DND-41 (cell line): Measurements from ENCODE around the gene SNX17.

Experiments
- ATAC-seq: fragments of 200-7000 bp; cut with Tn5 transposase; 3 replicates; pipeline ENCODE4 v1.9.1; 2021; ENCODE audit warnings: low read depth; ENCODE audit not compliant: insufficient read depth
- DNase-seq: peaks from one replicate; pipeline ENCODE4 v3.0.0-alpha.2; 2020
- H2AFZ ChIP-seq: 2 replicates; pipeline ENCODE4 v1.6.0; 2012; ENCODE audit warnings: low read depth, low read length
- H3K27ac ChIP-seq: 2 replicates; pipeline ENCODE4 v1.5.1; 2012; ENCODE audit warnings: low read length, inconsistent platforms
- H3K27me3 ChIP-seq: fragments of 200-600 bp; sonication (generic); 2 replicates; pipeline ENCODE4 v1.6.0; 2012; ENCODE audit warnings: low read length, mild to moderate bottlenecking, inconsistent platforms; ENCODE audit not compliant: insufficient read depth, poor library complexity
- H3K36me3 ChIP-seq: 2 replicates; pipeline ENCODE4 v1.5.1; 2012; ENCODE audit warnings: low read length, inconsistent platforms; ENCODE audit not compliant: insufficient read depth
- H3K4me1 ChIP-seq: 2 replicates; pipeline ENCODE4 v1.5.1; 2012; ENCODE audit warnings: mild to moderate bottlenecking, low read length; ENCODE audit not compliant: insufficient read depth
- H3K4me2 ChIP-seq: 2 replicates; pipeline ENCODE4 v1.6.0; 2012; ENCODE audit warnings: mild to moderate bottlenecking, moderate library complexity, low read length, inconsistent platforms; ENCODE audit not compliant: insufficient read depth
- H3K4me3 ChIP-seq, 2 experiments: fragments of 200-600 bp in 1 of 2; shearing (Covaris generic) in 1 of 2; 2 replicates each; pipeline ENCODE4 v1.5.1; 2012 to 2016; ENCODE audit warnings: inconsistent platforms in 2 of 2, low read length in 2 of 2, mild to moderate bottlenecking in 2 of 2, low read depth in 1 of 2, moderate library complexity in 1 of 2
- H3K79me2 ChIP-seq: 2 replicates; pipeline ENCODE4 v1.6.0; 2012; ENCODE audit warnings: low read length, inconsistent platforms; ENCODE audit not compliant: insufficient read depth
- H3K9ac ChIP-seq: 2 replicates; pipeline ENCODE4 v1.6.0; 2012; ENCODE audit warnings: low read depth, mild to moderate bottlenecking, inconsistent platforms, low read length, moderate library complexity
- H3K9me3 ChIP-seq: 2 replicates; pipeline ENCODE4 v1.5.1; 2012; ENCODE audit warnings: low read length, moderate library complexity, mild to moderate bottlenecking, inconsistent platforms; ENCODE audit not compliant: insufficient read depth, severe bottlenecking
- H4K20me1 ChIP-seq: 2 replicates; pipeline ENCODE4 v1.6.0; 2012; ENCODE audit warnings: low read length; ENCODE audit not compliant: insufficient read depth
- EZH2 ChIP-seq: IDR thresholded peaks from 3 replicates; pipeline ENCODE4 v1.6.1; 2012; ENCODE audit warnings: borderline replicate concordance, low read depth, mild to moderate bottlenecking, moderate library complexity, low read length, inconsistent platforms; ENCODE audit not compliant: severe bottlenecking
- TF ChIP-seq, protein P1 (sequence below): IDR thresholded peaks from 2 replicates; pipeline ENCODE4 v1.5.1; 2012; ENCODE audit warnings: borderline replicate concordance, low read length, moderate library complexity, mild to moderate bottlenecking; ENCODE audit not compliant: poor library complexity, severe bottlenecking; ENCODE audit errors: extremely low read depth

Gene SNX17

DNA sequence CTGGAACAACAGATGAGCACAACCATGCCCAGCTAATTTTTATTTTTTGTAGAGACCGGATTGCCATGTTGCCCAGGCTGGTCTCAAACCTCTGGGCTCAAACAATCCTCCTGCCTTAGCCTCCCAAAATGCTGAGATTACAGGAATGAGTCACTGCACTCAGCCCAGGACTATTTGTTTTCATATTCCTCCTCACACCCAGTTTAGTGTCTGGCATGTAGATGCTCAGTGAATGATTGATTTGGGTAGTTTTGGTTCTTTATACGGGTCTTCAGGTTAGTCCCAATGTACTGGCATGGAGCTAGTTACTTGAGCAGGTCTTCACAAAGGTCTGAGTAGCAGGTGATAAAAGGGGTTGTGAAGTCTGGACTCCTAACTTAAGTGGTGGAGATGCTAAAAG, 6.5 kb upstream of the SNX17 start:
- no peak for TF ChIP-seq EZH2
- TF ChIP-seq, protein P1, sequence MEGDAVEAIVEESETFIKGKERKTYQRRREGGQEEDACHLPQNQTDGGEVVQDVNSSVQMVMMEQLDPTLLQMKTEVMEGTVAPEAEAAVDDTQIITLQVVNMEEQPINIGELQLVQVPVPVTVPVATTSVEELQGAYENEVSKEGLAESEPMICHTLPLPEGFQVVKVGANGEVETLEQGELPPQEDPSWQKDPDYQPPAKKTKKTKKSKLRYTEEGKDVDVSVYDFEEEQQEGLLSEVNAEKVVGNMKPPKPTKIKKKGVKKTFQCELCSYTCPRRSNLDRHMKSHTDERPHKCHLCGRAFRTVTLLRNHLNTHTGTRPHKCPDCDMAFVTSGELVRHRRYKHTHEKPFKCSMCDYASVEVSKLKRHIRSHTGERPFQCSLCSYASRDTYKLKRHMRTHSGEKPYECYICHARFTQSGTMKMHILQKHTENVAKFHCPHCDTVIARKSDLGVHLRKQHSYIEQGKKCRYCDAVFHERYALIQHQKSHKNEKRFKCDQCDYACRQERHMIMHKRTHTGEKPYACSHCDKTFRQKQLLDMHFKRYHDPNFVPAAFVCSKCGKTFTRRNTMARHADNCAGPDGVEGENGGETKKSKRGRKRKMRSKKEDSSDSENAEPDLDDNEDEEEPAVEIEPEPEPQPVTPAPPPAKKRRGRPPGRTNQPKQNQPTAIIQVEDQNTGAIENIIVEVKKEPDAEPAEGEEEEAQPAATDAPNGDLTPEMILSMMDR = no peak
- H3K36me3 ChIP-seq = peaks cover 58% of the 10 kb centered on the region
- peaks cover 11% of the 10 kb centered on the region for H3K4me1 ChIP-seq
- peaks cover 20% of the 10 kb centered on the region for H3K79me2 ChIP-seq
- no peak overlapping the region for H2AFZ ChIP-seq
- H4K20me1 ChIP-seq = peaks cover 3% of the 10 kb centered on the region; the same call in 1 of the 2 replicates
- H3K27me3 ChIP-seq = no peaks in the 10 kb centered on the region
- no peak for ATAC-seq
- H3K4me2 ChIP-seq = no peak overlapping the region
- no peak for DNase-seq
- no peak overlapping the region for H3K9ac ChIP-seq
- no peaks in the 10 kb centered on the region for H3K9me3 ChIP-seq
- H3K27ac ChIP-seq = no peak overlapping the region
- no peak overlapping the region for H3K4me3 ChIP-seq

DNA sequence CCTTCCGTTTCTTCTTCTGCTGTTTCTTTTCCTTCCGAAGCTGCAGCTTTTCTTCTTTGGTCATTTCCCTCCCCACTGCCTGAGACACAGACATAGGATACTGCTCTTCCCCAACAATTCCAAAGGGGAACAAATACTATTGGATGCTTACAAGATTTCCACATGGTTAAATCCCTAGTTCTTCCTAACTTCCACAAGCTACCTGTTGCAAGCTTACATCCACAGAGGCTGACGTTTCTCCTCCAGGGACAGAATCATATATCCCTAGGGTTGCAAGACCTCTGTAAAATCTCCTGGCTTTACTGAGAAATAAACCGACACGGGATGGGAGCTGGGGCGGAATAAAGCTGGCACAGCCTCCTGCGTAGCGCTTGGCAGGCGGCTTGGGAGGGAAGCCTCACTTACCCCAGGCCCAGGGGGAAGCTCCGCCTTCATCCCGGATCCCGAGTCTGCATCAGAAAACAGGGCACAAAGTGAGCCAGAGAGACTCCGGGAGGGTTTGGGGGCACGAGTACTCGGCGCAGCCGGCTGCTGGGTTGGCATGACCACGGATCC, 868 bp upstream of the SNX17 start:
- peak; percentile 43 for ATAC-seq
- DNase-seq = no peak
- H4K20me1 ChIP-seq = peaks cover 15% of the 10 kb centered on the region
- peak overlapping the region; percentile 52 to 64 for H3K4me3 ChIP-seq
- H3K79me2 ChIP-seq = peaks cover 53% of the 10 kb centered on the region
- H3K4me1 ChIP-seq = peaks cover 39% of the 10 kb centered on the region
- H2AFZ ChIP-seq = peak overlapping the region; percentile 87
- TF ChIP-seq, protein P1 = no peak
- TF ChIP-seq EZH2 = no peak
- peak overlapping the region; percentile 64 for H3K27ac ChIP-seq
- H3K9ac ChIP-seq = peak overlapping the region; percentile 83
- H3K27me3 ChIP-seq = no peaks in the 10 kb centered on the region
- no peaks in the 10 kb centered on the region for H3K9me3 ChIP-seq
- H3K4me2 ChIP-seq = peak overlapping the region; percentile 88
- peaks cover 62% of the 10 kb centered on the region for H3K36me3 ChIP-seq

DNA sequence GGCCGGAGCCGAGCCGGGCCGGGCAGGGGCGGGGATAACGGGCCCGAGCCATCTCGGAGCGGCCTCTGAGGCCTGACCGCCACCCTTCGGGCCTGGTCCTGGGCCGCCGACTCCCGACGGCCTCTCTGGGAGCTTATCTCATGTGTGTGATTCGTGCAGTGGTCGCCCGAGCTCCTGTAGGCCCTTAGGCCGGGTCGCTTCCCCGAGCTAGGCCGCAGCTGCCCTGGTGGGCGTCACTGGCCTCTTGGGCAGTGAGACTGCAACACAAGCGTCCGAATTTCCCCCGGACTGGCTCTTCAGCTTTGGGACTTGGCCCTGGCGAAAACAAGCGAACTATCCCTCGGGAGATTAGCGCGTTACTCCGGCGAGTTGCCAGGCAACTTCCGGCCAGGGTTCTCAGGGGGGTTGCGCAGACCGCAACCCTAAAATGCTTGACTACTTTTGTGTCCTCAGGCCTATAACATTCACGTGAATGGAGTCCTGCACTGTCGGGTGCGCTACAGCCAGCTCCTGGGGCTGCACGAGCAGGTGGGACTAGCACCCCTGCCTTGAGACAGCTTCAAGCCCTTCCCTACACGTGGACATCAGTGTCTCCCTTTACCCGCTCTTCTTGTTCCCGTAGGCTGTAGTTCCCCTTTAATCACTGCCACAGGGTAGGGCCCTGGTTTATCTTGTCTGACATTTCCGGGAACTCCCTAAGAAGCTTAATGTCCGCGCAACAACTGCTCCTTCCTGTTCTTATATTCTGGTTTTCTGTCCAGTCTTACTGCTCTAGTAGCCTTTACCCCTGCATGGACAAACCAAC, 602 bp downstream of the SNX17 start:
- peak; percentile 61 for DNase-seq
- H3K9ac ChIP-seq = peak overlapping the region; percentile 83
- peak overlapping the region; percentile 83 for H3K27ac ChIP-seq
- H3K4me2 ChIP-seq = peak overlapping the region; percentile 69
- H4K20me1 ChIP-seq = peaks cover 14% of the 10 kb centered on the region
- H3K79me2 ChIP-seq = peaks cover 55% of the 10 kb centered on the region
- peaks cover 67% of the 10 kb centered on the region for H3K36me3 ChIP-seq
- peak overlapping the region; percentile 76 for H2AFZ ChIP-seq
- no peak for ATAC-seq
- no peak for TF ChIP-seq EZH2
- TF ChIP-seq, protein P1 = no peak
- peak overlapping the region; percentile 57 to 64 for H3K4me3 ChIP-seq
- H3K4me1 ChIP-seq = peaks cover 39% of the 10 kb centered on the region
- no peaks in the 10 kb centered on the region for H3K9me3 ChIP-seq
- H3K27me3 ChIP-seq = no peaks in the 10 kb centered on the region
